Left renal pelvis (tissue), 4 donors: ENCODE measurements around the gene ZBTB37. TPM values are rescaled to one million over a fixed set of nuclear protein-coding genes. Genes with fewer than 3 reads are reported as not detected.
"Not testable (repeated sequence)": the region's sequence is repeated elsewhere in the genome, so short reads cannot be mapped to it uniquely, and the experiment has no call there.

Experiments used
- DNase-seq, 4 donors: peaks; one replicate each; pipeline ENCODE4 v3.0.0-alpha.2; 2013; ENCODE audit warnings: low read depth in 4 of 4, low spot score in 3 of 4
- polyA plus RNA-seq, 4 donors: library from polyadenylated mRNA; unstranded; fragments of 120-200 nt; gene quantifications; one replicate each; pipeline ENCODE4 v1.2.1, GENCODE V29; 2013; ENCODE audit not compliant: insufficient read length in 4 of 4

ZBTB37 gene
- polyA plus RNA-seq, 4 donors, result 7.5 to 10.5 (median 8.7) TPM

DNA sequence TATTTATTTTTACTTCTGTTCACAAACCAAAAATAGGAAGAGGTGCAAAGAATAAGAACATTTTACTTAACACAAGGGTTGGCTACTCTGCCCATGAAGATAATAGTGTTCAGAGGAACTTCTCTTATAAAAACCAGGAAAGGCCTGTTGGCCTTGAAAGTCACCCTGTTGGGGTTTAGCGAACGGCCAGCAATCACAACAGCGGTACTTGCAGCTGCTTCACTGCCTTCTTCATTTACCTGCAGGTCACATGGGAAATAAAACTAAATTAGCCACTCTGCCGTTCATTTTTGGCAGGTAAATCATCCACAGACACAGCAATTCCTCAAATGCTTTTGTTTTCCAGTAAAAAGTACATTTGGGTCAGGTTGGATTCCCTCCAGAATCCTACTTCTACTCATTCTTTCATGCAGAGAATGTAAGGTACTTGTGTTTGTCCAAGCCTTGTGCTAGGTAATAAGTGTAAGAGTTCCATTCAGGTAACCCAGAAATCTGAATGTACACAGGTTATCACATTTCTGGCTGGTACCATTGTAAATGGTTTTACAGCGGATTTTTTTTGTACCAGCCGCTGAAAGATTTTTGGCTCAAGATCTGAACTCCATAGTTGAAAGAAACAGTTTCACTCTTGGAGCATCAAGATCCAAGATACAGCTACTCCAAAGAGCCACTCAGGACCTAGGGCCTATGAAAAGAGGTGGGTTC lies 35.8 kb downstream of the ZBTB37 start:
- no peak for DNase-seq

DNA sequence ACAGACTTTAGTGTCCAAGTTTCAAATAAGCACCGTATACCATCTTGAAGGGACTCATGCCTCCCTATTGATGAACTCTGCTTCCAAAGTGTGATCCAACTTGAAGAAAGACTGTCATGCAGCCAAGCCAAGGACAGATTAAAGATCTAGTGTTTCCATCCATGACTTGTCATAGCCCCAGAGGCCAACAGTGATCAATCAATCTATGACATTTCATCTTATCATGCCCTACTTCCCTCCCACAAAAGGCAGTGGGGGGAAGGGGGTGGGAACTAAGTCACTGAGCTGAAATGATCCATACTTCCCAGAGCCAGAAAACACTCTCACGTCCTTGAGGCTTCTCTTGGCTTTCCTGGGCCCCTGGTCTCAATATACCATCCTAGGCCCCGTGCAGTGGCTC lies 44.9 kb downstream of the ZBTB37 start:
- DNase-seq, result no peak

DNA sequence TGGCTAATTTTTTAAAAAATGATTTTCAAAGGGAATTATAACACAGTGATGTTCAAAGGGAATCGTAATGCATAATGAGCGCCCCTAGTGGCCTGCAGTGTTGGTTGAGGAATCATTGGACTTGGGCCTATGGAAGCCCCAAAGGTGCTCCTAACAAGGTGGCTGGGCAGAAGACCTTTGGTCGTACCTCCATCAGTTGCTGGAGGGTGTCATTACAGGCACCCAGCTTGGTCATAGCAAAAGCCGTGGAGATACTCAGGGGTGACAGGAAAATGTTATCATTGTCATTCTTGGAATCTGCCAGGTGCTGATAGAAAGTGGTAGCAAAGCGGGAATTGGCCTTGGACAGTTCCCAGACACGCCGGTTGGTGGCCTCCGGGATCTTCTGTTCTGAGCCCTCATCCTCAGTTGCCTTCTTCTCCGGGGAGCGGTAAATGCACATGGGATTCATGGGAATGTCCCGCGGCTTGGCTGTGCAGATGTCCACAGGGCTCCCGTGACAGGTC lies 46.2 kb downstream of the ZBTB37 start:
- no peak for DNase-seq

DNA sequence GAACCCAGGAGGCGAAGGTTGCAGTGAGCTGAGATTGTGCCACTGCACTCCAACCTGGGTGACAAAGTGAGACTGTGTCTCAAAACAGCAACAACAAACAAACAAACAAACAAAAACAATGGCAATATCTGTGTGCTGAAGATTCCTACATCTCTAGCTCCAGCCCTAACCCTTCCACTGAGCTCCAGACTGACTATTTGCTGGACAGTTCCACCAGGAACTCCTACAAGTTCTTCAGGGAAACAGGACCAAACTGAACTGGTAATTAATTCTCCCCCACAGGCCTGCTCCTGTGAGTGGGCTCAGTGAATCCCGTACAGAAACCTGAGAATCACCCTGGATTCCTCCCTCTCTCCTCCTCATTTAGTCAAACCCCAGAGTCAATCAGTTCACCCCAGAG lies 47.4 kb downstream of the ZBTB37 start:
- no peak for DNase-seq

DNA sequence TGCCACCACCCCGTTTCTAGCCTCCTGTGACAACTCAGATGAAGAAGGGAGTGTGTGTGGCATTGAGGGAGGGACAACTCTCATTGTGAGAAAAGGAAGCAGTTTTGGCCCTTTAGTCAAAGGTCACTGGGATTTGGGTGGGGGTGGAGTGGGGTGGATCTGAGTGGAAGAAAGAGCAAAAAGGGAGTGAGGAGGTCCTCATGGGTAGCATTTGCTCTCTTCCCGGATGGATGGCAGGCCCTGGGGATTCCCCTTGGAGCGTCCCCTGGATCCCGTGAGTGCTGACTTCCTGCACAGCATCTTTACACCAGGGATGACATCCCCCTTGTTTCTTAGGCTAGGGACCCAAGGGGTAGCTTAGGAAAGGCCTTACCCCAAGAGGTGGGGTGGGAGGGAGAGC lies 48.5 kb downstream of the ZBTB37 start:
- DNase-seq, result no peak

DNA sequence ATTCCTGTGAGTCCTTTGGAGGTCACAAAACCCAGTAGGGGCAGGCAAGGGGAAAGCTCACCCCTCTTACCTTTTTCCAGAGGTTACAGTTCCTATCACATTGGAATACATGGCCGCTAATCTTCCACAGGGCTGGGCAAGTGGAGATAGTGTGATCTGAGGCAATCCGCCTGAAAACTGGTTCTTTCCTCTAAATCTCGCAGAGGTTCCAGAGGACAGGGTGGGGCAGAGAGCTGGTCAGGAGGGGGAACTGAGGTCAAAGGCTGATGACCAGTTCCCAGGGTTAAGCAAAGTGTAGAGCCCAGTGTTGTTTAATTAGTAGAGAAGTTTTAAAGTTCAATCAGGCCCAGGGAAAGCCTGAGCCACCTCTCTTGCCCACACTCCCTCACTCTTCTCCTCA lies 49.0 kb downstream of the ZBTB37 start, which contains the start of gene SERPINC1:
TSS of gene SERPINC1 (minus strand) at position 179 of the 400 bp plus-strand sequence. CDS start at position 111, 68 bp downstream.
- no peak for DNase-seq

DNA sequence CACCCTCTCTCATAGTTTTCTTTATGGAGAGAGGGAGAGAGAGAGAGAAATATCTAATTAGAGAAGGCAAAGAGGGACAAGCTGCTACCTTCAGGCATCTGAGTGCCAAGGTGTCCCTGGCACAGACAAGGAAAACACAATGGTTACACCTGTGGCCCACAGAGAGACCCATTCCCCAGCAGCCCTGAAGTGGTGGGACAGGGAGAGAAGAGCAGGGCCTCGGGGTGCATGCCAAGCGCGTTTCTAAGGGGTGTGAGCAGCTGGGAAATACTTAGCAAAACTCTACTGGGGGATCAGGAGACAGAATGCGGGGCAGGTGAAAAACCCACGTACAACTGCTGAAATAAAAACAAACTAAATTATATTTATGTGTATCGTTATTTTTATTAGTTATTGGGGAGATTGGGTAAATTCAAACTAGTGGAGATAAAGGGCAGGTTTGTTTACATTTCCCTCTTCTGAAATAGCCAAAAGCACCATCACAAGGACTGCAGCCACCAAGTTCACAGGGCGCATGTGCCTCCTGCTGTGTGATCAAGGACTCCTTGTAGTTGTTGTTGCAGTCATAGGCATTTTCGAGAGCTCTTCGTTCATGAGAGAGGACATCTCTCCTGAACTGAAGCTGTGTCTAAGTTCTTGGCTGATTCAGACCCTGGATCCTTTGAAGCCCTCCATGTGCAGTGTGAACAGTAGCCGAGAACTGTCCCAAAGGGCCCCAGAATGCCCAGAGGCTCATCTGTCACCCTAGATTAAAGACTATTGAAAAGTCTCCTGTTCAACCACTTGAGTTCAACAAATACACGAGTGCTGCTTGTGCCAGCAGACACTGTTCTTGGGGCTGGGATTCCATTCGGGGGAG lies 49.7 kb downstream of the ZBTB37 start:
- no peak for DNase-seq

DNA sequence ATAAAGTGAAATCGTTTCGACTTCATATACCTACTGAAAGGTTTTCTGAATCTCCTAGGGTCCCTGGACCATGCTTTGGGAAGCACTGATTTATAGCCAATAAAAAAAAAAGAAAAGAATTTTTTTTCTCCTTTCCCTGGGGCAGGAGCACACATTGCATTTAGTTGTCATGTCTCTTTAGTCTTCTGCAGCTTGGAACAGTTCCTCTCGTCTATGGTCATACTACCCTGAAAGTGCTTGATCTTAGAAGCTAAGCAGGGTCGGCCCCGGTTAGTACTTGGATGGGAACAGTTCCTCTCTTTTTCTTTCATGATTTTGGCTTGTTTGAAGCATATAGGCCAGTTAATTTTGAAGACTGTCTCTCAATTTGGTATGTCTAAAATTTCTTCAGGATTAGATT lies 52.7 kb downstream of the ZBTB37 start:
- no peak for DNase-seq

DNA sequence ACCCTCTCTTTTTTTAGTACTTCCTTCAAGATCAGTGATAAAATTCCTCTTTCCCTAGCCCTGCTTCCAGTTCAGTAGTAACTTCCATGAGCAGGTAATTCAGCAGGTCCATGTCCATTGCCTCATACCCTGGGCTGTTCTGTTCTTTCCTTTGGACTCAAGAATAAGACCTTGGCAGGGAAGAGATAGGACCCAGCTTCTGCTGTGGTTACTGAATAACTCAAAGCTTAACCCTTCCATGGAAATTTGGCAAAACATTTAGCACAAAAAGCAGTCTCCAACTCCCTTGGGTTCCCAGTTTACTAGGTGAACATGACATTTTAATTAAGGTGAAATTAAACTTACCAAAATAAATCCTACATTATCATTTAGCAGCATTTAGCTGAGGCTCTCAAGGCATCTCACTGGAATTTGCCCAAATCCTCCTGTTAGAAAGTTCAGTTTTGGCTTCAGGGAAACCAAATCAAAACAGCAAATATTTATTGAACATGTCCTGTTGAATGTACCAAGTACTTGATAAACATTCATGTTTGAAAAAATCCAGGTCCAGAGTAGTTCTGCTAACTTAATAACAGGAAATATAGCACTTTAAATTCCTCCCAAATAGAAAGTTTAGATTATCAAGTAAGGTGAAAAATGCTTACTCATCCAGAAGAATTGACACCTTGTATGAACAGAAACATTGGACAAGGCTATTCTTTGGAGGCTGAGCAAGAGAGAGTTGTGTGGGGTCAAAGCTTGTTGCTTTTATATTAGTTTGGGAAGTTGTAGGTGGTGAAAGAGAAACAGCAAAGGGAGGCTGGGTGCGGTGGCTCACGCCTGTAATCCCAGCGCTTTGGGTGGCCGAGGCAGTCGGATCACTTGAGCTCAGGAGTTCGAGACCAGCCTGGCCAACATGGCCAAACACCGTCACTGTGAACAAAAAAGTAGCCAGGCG lies 57.4 kb downstream of the ZBTB37 start:
- no peak for DNase-seq

DNA sequence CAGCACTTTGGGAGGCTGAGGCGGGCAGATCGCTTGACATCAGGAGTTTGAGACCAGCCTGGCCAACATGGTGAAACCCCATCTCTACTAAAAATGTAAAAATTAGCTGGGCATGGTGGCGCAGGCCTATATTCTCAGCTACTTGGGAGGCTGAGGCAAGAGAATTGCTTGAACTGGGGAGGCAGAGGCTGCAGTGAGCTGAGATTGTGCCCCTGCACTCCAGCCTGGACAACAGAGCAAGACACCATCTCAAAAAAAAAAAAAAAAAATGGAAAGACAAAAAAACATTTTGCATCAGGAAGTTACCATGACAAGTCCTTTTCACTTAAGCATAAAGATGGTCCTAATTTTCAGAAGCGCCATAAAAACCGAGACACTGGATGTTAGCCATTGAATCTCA lies 62.4 kb downstream of the ZBTB37 start:
- DNase-seq, result not testable (repeated sequence)

DNA sequence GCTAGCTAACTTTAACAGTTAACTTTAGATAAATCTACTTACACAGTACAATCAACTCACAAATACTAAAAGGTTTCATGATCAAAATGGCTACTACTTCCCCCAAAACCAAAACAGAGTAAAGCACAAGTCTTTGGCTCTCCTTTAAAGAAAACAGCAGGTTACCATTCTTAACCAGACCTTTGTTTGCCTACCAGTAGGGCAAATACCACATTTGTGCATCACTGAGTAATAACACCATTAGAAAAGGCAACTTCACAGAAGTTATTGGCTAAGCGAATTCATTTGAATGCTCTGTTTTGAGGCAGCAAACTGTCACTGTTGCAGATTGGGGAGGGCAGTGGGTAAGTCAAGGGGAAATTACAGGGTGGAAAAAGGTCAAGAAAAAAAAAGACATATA lies 66.3 kb downstream of the ZBTB37 start:
- no peak for DNase-seq

DNA sequence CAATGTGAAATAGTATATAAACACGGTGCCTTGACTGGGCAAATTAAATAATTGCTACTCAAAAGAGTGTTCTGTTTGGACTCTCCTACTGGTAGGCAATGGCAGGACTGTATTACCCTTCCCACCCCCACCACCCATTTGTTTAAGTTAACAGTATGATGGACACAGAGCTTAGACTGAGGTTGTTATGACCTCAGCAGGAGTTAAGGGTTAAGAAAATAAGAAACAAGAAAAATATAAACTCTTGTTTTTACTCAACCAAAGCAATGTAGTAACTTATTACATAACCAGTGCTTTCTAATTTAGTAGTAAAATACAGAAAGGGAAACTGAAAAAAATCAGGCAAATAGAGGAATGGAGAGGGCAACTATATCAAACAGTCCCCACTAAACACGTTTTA lies 68.9 kb downstream of the ZBTB37 start:
- no peak for DNase-seq

DNA sequence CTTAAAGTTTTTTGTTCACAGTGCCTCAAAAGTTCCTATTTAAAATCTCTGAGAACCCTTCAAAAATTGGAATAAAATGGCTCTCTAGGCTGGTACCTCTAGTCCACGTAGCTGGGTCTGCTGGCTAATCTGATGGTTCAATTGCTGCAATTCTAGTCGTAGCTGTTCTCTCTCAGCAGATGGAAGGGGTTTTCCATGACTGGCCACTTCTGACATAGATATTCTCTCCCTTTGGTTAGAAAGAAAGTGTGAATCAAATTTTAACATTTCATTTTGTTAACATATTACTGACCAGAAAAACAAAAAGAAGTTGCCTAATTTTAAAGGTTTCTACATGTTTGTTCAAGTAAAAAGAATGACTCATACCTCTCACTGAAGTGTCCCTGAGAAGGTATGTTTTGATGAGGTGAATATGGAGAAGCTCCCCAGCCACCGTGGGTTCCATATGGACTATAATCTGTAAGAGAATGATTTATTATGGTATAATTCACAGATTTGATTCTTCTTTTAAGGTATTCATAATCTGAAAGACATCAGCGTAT lies 78.3 kb downstream of the ZBTB37 start:
- DNase-seq, result no peak

DNA sequence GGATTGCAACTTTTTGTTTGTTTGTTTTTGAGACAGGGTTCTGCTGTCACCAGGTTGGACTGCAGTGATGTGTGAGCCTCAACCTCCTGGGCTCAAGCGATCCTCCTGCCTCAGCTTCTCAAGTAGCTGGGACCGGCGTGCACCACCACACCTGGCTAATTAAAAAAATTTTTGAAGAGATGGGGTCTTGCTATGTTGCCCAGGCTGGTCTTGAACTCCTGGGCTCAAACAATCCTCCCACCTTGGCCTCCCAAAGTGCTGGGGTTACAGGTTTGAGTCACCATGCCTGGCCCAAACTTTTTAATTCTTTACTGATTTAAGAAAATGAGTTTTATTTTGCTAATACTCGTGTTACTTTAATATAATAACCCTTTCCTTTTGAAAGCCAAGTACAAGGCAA lies 80.4 kb downstream of the ZBTB37 start:
- DNase-seq, result no peak

Other genes with a start within 250 kb of the ZBTB37 start
- not detected for gene TEX50, start 233.0 kb upstream of the ZBTB37 start, polyA plus RNA-seq
- 1 to 10 TPM; 1.4 to 7.6 (median 4.7) TPM for gene ANKRD45, start 198.5 kb upstream of the ZBTB37 start, polyA plus RNA-seq
- 10 to 100 TPM; 22.0 to 32.7 (median 23.7) TPM for gene KLHL20, start 153.4 kb upstream of the ZBTB37 start, polyA plus RNA-seq
- 10 to 100 TPM; 15.1 to 28.7 (median 27.4) TPM for gene DARS2, start 43.7 kb upstream of the ZBTB37 start, polyA plus RNA-seq
- gene CENPL, start 43.5 kb upstream of the ZBTB37 start, polyA plus RNA-seq, result 10 to 100 TPM; 10.7 to 14.3 (median 12.1) TPM
- gene GAS5, start 391 bp upstream of the ZBTB37 start, polyA plus RNA-seq, result 100 to 1,000 TPM; 575 to 748 (median 635) TPM
- 1 to 10 TPM in 1 of 4 donors, under 1 TPM in 3; 0.37 to 5.5 (median 0.42) TPM for gene SERPINC1, start 48.9 kb downstream of the ZBTB37 start, polyA plus RNA-seq
- gene RC3H1, start 154.0 kb downstream of the ZBTB37 start, polyA plus RNA-seq, result 10 to 100 TPM; 12.5 to 14.4 (median 13.0) TPM